Left cardiac atrium (tissue), 4 donors: Measurements from ENCODE around the gene SLC16A12. TPM values are rescaled to one million over a fixed set of nuclear protein-coding genes. Genes with fewer than 3 reads are reported as not detected.
A peak's percentile ranks its signal among the peaks of the same experiment; 100 is the strongest.

Source experiments
- ATAC-seq, 2 donors: fragments of 200-7000 bp; cut with Tn5 transposase; one replicate each; pipeline ENCODE4 v1.9.1; 2020; ENCODE audit warnings: mild to moderate bottlenecking in 2 of 2, moderate library complexity in 2 of 2
- DNase-seq: peaks from one replicate; pipeline ENCODE4 v3.0.0-alpha.2; 2020
- intact Hi-C, 2 donors: fragments of 100-400 bp; cut with DNase I; formaldehyde crosslinking; loops; one replicate each; pipeline versions ENCODE4 v1.14.1 to v1.15.1; 2022 to 2023
- total RNA-seq, 2 donors: library from RNA; stranded (reverse); fragmentation: NEBNext Ultra II Directional; extraction: Animal tissue kit (Norgen Biotek cat#: 25700); gene quantifications; one replicate each; pipeline ENCODE4 v1.2.1, GENCODE V29; 2021
- donor health status: DM: no; HTN: yes; CAD: no.
- donor health status: DM: no; HTN: yes; CAD: no; lungs with severe emphysema.
- donor health status: DM: yes; HTN: yes; CAD: no.
- donor health status: Dilated cardiomyopathy.

SLC16A12 gene
- total RNA-seq, 2 donors from 2014 or later: 2.3 to 6.2 TPM

DNA sequence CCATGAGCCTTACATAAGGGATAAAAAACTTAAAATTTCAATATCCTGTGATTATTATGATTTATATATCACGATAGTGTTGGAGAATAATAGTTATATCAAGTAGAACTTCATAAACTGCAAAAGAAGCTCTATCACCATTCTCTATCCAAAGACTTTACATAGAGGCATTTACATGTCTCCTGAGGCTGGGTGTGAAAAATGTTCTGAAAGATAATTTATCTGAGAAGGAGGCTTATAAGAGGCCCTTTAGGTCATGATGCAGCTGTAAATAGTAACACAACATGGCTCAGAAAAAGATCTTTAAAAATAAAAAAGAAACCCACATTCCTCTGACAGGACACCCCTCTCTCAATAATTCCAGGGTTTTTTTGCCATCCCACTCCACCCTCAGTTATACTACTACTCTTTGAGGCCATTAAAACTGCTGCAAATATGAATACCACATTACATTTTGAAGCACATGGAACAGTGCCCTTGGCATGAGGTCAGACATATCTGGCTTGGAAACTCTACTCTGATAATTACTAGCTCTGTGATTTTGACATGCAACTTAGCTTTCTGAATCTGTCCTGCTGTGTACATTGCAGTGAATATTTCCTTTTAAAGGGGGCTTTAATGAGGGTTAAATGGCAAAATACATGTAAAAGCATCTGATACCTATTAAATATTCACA, 55.5 kb downstream of the SLC16A12 start:
- ATAC-seq: peak; percentile 31 to 53
- intact Hi-C loops: loop anchor here in 1 of 2 donors (5.0 kb wide), 1 partner anchor 37 kb away; no protein-coding TSS in a partner anchor
- DNase-seq: no peak

DNA sequence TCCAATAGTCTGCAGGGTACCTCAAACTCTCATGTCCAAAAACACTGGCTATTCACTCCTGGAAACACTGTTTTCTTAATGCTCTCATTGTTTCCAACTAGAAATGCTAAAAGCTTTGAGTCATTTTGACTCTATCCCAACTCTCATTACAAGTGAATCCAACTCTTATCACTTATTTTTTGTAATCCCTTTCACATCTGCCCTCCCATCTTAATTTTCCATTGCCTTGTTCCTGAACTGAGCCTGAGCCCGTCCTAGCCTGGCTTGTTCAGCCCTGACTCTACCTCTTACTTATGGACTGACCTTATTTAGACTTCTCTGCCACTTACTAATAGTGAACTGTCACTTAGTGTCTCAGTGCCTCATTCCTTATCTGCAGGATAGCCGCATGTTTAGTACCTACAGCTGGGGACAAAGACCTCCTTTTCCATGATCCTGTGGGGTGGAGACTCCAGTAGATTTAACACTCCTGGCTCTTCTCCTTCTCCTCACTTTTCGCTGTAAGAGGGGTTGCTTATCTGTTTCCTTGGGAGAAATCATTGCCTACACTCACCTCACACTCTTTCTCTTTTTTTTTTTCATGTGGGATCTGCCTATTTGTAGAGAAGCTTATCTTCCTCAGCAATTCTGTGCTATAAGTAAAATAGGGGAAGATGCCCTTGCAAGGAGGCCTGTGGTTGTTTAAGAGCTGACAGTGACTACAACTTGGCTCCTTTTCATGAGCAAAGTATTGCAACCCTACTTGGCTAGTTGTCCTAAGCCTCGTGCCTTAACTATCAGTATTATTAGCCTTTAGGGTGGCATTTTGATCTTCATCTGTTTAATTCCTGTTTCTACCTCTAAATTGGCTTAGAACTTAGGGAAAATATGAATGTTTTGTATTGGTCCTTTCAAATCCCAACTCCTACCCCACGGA, 56.4 kb downstream of the SLC16A12 start:
- DNase-seq (no peak), ATAC-seq (peak in 1 of 2 donors; percentile 54)
- intact Hi-C loops: no loop called here

DNA sequence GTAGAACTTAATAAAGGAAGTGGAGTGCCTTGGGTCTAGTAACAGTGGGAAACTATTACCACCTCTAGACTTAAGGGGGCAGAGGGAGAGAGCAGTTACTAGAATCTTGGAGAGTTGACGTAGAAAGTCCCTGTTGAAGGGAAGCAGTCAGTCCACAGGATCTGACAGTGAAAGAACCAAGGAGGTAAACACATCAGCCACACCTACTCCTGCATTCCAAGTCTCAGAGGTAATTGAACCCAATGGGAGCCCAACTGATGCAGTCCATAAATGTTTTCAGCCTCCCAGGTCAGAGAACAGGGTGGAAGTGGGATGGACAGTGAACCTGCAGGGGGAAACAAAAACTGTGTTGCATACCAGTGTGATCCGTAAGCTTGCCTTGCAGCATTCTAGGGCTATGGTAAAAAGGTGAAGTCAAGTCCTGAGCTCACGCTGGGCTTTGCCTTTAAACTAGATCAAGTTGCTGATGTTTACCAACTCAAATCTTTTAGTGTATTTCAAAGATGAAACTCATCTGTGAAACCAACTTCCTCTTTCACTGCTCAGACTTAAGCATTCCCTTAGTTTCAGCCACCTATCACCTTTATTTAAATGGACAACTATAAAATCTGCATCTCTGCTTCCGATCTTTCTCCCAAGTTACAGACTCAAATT, 57.2 kb downstream of the SLC16A12 start:
- intact Hi-C loops: no loop called here
- ATAC-seq (no peak), DNase-seq (no peak)

DNA sequence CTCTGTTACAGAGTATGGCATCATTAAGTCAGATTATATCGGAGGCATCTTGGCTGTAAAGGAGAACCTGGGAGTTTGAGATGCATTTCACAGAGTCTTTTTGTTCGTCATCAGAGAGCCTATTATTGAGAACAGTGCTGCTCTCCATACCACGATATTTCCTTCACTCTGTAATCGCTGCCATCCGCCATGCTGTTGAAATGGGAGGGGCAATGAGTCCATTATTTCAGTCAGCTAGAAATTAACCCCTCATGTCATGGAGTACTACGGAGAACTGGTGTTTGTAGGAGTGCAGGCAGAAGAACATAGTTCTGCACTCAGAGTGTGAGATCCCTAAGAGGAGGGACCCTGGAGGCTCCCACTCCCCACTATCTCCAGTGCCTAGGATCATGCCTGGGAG, 59.2 kb downstream of the SLC16A12 start:
- ATAC-seq: peak; percentile 20 to 41
- intact Hi-C loops: no loop called here
- DNase-seq: no peak

DNA sequence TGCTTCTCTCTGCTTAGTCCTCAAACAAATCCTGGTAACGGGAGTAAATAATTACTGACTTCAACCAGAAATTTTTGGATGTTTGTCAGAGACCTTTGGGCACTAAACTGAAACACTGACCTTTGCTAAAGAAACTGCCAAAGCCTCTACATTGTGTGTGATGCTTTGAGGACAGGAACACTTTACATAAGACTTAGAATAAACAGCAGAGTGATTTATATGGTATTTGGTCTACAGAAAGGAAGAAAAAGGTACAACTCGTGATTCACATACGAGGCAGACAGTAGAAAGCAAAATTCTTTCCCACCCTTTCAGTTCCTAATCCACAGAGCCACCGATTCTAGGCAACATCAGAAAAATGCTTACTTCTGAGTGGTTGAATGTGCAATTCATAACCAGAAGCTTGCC, 59.8 kb downstream of the SLC16A12 start:
- ATAC-seq: no peak
- no peak for DNase-seq
- intact Hi-C loops: no loop called here

DNA sequence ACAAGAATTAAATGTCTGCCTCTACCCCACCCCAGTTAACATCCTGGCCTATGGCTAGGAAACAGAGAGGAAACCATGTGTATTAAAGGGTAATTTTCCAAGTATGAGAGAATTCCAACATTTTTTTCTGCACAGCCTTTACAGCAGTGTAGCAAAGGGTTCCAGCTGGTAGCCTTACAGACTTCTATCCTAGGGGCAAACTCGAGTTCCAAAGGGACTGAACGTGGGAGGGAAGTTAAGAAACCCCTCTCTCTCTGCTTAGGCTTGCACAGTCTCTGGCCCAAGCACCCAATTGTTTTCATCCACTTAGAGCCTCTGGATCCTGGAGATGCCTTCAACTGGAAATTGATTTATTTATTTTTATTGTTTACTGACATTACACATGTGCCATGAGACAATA, 60.3 kb downstream of the SLC16A12 start:
- ATAC-seq: peak in 1 of 2 donors; percentile 11
- DNase-seq: no peak
- intact Hi-C loops: no loop called here

DNA sequence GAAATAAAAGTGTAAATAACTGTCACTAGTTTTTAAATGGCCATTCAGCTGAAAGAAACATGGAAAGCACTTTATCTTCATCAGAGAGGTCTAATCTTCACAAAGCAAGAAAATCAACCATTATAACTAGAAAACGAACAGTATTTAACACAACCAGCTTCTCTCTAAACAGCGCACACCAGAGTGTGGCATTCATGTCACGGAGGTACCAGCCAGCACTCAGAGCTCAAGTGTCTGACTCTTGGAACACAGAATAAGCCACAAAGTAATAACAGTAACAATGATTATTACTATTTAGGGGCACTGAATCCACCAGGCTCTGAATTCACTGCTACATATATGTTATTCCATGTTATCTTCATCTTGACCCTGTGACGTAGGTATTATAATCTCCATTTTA, 60.9 kb downstream of the SLC16A12 start:
- DNase-seq (no peak), ATAC-seq (no peak)
- intact Hi-C loops: no loop called here

DNA sequence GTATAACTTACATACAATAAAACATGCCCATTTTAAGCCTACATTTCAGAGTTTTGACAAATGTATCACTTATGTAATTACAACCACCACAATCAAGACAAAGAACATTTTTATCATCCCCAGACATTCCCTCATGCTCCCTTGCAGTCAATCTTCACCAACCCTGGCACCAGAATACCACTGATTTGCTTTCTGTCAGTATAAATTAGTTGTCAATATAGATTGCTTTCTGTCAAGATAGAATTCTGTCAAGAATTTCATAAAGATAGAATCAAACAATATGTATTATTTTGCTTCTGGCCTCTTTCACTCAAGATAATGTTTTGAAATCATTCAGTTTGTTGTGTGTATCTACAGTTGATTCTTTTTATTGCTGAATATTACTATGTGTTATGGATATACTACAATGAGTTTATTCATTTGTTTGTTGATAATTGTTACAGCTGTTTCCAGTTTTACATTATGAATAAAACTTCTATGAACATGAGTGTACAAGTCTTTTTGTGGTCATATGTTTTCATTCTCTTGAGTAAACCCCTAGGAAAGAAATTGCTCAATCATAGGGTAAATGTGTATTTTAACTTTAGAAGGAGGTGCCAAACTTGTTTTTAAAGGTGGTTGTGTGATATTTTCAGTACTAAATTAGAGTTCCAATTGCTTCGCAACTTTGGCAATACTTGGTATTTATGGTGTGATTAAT, 64.1 kb downstream of the SLC16A12 start:
- no peak for DNase-seq
- ATAC-seq: no peak
- intact Hi-C loops: no loop called here

DNA sequence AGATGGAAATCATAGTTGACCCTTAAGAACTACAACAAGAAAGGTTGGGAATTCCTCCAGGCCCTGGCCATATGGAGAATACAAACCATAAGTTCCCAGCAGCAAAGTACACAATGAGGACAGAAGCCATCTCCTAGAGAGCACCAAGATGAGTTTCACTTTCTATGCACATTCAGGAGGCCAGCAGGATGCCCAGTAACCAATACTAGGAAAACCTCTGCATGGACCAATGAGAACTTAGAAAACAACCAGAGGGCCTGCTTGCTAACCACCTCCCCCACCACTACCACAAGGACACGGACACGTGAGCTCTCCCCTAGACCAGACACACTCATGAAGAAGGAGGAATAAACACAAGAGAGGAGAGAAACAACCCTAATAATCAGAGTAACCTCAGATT, 64.8 kb downstream of the SLC16A12 start:
- DNase-seq: no peak
- intact Hi-C loops: no loop called here
- no peak for ATAC-seq

DNA sequence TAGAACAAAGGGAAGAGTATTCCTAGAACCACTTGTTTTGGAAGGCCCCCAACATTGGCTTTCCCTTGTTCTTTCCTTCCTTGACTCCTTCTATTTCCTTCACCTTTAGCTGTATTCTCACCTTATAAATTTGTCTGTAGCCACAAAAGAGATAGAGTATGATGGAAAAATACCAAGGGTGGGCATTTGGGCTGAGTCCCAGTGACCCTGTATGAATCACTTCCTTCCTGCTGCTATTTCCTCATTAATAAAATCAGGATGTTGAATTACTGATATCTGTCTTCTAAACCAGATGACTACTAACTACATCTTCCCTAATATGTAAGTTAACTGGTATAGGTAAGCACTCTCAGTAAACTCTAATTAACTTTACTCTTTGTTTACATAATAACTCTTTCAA, 65.9 kb downstream of the SLC16A12 start:
- DNase-seq (no peak), ATAC-seq (no peak)
- intact Hi-C loops: loop anchor here in 1 of 2 donors (5.0 kb wide), 1 partner anchor 42 kb away; no protein-coding TSS in a partner anchor

DNA sequence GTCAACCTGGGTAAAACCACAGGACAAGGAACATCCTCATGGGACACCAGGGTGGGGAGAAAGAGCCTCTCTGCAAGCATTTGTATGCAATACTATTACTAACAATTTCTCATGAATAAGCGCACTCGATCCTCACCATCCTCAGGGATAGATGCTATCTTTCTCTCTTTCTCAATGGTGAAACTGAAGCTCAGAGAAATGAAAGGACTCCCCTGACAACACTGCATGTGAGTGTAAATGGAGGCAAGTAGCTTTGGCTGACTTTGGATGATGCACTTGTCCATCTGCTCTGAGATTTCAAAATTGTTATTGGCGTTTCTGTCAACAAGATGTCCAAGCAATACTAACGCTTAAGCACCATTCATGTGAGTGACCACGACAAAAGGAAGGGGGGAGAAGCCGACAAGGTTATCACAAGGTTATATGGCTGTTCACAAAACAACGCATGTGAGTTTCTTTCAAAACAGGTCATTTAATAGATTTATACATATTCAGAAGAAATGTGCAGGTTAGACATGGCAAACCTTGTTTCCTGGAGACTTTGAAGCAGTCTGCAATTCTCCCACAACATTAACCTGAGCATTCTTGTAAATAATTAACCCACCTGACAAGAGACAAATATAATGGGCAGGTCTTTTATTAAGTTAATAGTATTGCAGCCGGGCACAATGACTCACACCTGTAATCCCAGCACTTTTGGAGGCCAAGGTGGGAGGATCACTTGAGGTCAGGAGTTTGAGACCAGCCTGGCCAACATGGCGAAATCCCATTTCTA, 67.0 kb downstream of the SLC16A12 start:
- DNase-seq: no peak
- intact Hi-C loops: loop anchor here in 1 of 2 donors (5.0 kb wide), 1 partner anchor 41 kb away; no protein-coding TSS in a partner anchor
- ATAC-seq: no peak

DNA sequence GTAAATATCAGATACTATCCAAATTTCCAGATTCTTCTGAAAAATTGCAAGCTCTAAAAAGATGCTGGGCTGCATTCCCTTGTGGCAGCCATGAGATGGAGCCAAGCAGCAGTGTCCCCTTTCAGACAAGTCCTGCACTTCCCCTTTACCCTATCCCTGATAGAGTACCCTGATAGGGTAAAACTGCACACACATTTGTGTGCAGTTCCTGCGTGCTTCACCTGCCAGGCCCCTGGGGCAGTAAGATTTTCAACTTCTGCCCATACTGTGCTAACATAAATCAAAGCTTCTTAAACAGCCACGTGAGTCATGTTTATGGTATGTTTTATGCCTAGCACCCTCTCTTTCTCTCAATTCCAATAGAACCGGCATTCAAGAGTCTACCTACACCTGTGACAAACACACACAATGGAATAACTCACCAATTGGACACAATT, 68.8 kb downstream of the SLC16A12 start:
- intact Hi-C loops: loop anchor here in 1 of 2 donors (5.0 kb wide), 1 partner anchor 39 kb away; no protein-coding TSS in a partner anchor
- ATAC-seq: peak in 1 of 2 donors; percentile 65
- DNase-seq: no peak

DNA sequence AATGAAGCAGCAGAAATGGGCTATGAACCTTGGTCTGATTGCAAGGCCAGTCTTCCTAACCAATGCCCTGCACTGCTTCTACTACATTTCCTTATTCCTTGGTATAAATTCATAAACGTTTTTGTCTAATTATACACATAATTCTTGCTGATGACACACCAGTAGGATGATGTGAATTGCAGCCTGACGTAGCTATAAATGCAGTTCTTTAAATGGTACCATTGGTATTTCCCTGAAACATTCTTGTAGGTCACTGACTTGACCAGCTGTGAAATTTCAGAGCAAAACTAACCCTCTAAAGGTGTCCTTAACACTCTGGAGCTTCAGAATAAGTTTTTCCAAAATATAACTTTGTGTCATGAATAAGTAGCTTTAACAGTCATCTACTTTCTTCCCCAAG, 70.2 kb downstream of the SLC16A12 start:
- intact Hi-C loops: loop anchor here in 1 of 2 donors (5.0 kb wide), 1 partner anchor 38 kb away; no protein-coding TSS in a partner anchor
- DNase-seq (no peak), ATAC-seq (no peak)

DNA sequence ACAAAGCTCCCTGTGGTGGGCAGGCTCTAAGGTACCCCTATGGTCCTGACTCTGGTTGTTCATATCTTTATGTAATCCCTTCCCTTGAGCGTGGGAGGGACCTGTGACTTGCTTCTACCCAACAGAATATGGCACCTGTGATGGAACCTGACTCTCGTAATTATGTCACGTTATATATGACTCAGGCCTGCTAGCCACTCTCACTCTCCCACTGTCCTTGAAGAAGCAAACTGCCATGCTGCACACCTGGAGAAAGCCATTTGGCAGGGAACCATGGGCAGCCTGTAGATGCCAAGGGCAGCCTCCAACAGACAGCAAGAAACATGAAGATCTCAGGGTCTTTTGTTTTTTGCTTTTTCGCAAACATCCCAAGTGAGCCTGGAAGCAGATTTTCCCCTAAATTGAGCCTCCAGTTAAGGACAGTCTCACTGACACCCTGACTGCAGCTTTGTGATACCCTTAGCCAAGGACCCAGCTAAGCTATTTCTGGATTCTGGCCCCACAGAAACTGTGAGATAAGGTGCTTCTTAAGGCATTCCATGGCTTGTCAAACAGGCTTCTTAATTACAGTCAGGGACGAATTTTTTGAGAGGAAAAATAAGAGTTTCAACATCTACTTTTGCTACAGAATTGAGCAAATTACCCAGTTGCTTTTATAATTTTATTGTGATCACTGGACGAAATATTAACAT, 71.4 kb downstream of the SLC16A12 start:
- no peak for DNase-seq
- ATAC-seq: peak; percentile 30 to 33
- intact Hi-C loops: no loop called here

DNA sequence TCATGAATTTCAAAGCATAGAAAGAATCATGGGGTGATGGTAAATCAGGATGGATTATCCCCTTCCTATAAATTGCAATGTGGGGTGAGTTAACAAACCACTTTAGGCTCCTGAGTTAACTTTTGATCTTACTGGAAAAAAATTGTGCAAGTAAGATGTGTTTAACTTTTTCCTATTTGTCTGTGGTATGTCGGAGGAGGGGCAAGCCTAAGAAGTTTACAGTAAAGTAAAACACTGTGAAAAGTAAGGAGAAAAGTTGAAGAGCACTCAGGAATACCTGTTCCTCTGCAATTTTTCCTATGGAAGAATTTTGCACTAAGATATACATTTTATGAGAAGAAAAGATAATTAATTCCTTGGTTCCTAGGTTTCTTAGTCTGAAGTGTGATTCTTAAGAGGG, 76.6 kb downstream of the SLC16A12 start:
- intact Hi-C loops: no loop called here
- ATAC-seq (no peak), DNase-seq (no peak)

DNA sequence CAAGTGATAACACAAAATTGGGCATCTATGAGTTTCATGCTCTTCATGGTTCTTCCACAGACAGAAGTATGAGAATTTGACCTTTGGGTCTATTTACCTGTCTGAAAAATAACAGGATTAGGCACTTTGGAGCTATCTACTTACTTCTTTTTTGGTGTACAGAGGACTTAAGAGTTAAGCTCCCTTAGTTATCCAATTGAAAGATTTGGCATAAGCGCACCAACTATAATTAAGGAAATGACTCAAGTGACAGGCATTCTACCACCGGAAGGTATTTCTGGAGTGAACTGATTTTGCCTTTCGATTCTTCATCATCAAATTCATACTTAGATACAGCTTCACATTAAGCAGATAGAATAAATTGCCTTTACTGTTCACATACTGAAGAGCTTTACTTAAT, 77.1 kb downstream of the SLC16A12 start:
- ATAC-seq (peak; percentile 51 to 61), DNase-seq (no peak)
- intact Hi-C loops: no loop called here

DNA sequence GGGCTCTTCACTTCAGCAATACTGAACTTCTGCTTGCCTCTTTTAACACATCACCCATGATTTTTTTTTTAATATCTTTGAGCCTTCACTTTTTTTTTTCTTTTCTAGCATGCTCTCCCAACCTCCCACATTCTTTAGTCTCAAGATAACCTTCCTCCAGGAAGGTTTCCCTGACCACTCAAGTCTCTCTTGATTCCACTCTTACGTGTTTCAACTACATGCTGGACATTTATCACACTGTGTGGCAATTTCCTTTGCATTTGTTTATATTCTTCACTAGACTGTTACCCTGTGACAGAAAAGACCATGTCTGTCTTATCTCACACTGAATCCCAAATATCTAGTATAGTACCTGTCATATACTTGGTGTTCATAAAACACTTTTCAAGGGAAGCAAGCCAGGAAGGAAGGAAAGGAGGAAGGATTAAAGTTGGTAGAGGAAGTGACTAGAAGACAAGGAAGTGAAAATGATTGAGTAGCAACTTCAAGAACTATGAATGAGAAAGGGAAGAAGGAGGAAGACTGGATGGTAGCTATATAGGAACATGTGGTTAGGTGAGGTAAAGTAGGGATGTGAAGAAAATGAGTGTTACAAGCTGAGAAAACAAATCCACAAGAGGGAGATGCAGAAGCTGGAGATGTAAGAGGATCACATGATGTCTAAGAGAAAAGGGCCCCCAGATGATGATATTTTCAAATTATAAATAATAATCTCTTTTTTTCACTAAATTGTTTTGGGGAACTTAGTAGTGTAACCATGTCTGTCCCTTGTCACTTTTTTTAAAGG, 80.6 kb downstream of the SLC16A12 start:
- intact Hi-C loops: no loop called here
- no peak for ATAC-seq
- DNase-seq: no peak
